ENCODE results near the gene DNASE1L1.
"Not testable (repeated sequence)": the region's sequence is repeated elsewhere in the genome, so short reads cannot be mapped to it uniquely, and the experiment has no call there.

The DNASE1L1 gene

GRCh38 chrX:154403192-154403591, 5.9 kb downstream of the DNASE1L1 start:
- no peak for DNase-seq

DNA sequence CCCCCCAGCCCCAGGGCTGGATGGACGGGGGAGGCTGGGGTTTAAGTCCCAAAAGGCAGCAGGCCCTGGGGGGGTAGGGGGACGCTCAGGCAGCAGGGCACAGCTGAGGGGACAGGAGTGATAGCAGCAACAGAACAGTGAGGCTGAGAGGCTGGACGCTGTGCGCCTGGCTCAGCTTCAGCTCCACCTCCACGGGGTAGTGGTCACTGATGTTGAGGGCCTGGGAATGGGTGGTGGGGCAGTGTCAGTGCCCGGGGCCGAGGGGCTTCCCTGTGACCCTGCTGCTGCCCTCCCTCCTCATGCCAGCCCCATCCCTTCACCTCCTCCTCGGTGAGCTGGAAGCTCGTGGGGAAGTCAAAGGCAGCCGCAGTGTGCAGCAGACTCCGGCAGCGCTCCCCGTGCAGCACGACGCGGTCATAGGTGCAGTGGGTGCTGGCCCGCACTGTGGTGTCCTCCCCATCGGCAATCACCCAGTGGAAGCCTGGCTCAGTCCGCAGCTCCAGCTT, 6.4 kb downstream of the DNASE1L1 start:
- DNase-seq: no peak

GRCh38 chrX:154401918-154402621, 7.0 kb downstream of the DNASE1L1 start:
- no peak for DNase-seq

- no peak for DNase-seq
Observed at GRCh38 chrX:154401045-154401799, 7.8 kb downstream of the DNASE1L1 start.

DNA sequence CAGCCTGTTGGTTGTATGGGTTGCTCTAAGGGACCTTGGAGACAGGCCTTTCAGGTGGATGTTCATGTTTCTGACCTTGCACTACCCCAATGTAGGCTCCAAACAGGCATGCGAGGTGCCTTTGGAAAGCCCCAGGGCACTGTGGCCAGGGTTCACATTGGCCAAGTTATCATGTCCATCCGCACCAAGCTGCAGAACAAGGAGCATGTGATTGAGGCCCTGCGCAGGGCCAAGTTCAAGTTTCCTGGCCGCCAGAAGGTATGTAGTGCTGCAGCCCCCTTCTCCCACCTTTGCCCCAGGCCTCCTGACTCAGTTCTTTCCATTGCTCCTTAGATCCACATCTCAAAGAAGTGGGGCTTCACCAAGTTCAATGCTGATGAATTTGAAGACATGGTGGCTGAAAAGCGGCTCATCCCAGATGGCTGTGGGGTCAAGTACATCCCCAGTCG, 8.7 kb downstream of the DNASE1L1 start:
- not testable (repeated sequence) for DNase-seq

DNA sequence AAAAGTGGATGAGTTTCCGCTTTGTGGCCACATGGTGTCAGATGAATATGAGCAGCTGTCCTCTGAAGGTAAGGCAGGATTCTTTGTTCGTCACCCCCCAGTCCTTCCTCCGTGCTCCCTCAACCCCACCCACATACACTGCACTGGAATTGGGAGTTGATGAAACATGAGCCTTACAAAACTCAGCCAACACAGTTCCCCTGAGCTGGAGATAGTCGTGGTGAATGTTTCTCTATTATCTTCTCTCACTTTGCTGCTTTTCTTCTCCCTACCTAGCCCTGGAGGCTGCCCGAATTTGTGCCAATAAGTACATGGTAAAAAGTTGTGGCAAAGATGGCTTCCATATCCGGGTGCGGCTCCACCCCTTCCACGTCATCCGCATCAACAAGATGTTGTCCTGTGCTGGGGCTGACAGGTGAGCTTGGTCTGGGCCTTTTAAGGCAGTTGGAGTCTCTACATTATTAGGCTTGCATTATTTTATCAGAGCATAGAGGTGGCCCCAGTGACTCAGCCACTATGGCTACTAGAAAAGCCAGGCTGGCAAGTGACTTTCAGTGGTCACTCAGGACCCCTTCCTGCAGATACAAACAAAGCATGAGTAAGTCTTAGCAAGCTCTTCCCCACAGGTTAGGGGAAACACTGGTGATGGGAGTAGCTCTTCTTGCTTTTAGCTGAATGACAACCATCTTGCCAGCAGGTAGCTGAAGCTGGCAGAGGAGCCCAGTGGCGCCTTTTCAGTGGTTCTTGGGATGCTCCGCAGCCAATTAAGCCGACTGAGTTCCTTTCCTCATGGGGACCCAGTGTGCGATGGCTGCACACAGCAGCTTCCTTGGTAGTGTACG, 9.3 kb downstream of the DNASE1L1 start:
- DNase-seq: no peak

GRCh38 chrX:154398668-154399526, 10.2 kb downstream of the DNASE1L1 start:
- no peak for DNase-seq

- DNase-seq: peak; percentile 72
Observed at GRCh38 chrX:154397888-154398667, 11.0 kb downstream of the DNASE1L1 start, which contains the start of gene RPL10. Gene RPL10, plus strand, starts transcription at chrX:154398377. Its CDS starts 143 bp downstream, at chrX:154398520.

GRCh38 chrX:154396973-154397887, 11.8 kb downstream of the DNASE1L1 start:
- DNase-seq: no peak

- DNase-seq: not testable (repeated sequence)
Observed at GRCh38 chrX:154396363-154396762, 12.7 kb downstream of the DNASE1L1 start.

DNA sequence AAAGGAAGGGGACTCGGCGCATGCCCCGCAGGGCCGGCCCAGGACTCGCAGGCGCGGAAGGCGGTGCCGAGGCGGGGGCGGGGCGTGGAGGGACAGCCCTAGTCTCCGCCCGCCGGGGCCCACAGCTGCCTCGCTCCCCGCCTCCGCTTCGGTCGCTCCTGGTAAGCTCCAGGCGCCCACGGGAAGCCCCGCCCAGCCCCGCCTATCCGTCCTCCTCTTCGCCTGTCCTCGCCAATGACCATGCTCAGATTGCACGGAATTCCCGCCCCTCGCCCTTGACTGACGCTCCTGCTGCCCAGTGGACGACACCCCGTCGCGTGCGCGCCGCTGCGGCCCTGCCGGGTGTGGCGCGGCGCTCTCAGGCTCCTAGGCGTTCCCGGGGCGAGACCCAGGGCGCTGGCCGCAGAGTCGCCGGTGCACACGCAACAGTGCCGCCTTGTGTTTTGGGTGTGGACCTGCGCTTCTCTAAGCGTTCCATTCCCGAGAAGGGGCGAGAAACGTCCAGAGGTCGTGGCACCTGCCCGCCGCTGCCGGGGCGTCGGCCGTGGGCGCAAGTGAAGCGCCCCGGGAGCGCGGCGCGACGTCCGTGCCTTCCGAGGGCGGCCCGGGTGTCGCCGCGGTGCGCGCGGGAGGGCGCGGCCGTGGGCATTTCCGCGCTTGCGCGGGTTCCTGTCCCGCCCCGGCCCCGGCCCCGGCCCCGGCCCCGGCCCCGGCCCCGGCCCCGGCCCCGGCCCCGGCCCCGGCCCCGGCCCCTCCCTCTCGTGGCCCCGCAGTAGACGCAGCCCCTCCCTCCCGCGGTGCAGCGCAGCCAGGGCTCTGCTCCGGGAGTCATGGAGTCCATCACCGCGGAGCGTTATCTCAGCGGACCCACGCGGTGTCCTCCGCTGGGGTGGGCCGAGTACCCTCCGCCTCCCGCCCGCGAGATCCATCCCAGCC, 19.0 kb downstream of the DNASE1L1 start:
- DNase-seq: not testable (repeated sequence)

- DNase-seq: not testable (repeated sequence)
Observed at GRCh38 chrX:154388649-154389048, 20.4 kb downstream of the DNASE1L1 start.

DNA sequence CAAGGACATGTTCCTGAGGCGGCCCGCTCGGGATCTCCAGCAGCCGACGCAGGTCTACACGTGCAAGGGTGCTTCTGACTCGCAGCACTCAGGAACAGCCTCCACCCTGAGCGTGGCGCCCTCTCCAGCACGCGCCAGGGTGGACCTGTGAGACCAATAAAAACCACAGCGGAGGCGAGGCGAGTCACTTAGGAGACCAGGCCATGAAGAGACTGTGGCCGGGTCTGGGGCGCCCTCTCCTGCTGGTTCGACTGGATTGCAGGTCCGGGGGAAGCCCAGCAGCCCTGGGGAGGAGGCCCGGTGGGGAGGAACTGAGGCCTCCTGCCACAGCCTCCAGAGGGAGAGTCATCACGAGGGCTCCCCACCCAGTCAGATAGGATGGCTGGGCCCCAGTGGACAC, 21.0 kb downstream of the DNASE1L1 start:
- DNase-seq: not testable (repeated sequence)

DNA sequence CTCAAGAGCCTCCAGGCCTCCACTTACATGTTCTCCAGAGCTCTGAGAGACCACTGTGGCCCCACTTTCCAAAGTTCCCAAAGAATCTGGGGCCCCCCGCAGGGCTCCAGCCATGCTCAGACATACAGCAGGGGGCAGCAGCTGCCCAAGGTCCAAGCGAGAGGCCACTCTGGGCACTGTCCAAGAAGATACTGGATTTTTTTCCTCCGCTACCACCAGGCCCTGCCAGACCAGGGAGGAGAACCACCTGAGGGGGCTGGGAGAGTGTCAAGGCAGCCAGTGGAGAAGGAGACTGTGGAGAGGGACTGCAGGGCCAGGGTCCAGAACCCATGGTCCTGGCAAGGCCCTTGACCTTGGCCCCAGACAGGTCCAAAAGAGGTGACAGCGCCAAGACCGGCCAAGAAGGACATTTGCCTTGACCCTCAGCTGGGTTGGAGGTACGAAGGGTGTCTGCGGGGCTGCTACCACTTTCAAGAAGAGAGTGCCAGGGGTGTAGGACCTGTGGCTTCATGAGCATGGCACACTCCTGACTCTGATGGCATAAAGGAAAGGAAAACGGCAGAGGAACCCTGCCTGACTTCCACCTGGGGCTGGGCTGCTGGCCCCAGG, 24.7 kb downstream of the DNASE1L1 start:
- DNase-seq: no peak

DNA sequence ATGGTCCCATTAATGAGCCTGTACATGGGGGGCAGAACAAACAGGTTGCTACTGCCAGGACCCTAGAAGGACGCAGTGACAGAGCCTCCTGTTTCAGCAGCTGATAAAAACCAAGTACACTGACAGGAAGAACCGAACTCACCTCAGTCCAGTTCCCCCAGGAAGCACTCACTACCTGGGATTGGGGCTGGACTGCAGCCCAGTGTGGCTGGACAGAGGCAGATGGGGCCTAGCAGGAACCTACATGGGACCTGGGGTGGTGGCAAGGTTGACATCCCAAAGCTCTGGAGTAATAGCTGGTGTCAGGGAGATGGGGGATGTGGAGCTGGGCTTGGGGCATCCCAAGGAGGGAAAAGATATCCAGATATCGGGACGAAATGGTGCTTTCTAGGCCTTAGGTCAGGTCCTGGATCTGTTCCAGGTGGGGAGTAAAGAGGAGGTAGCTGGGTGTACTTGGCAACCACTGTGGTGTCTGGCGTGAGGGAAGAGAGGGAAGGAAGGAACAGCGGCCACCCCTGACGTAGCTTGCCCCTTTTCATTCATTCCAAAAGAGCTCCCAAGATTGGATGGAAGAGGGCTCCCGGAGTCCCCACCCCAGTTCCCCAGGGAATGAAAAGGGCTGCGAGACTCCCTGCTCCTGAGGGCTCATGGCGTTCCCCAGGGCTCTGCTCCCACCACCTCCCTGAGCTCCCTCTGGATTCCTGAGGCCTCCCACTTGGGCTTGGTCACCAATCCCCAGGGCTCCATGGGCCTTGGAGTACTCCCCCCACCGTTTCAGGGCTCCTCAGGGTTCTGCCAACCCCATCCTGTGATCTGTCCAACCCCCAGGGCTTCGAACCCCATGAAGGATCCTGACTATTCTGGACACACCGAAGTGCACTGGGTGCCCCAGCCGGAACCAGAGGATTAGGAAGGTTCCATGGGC, 25.4 kb downstream of the DNASE1L1 start:
- no peak for DNase-seq

DNA sequence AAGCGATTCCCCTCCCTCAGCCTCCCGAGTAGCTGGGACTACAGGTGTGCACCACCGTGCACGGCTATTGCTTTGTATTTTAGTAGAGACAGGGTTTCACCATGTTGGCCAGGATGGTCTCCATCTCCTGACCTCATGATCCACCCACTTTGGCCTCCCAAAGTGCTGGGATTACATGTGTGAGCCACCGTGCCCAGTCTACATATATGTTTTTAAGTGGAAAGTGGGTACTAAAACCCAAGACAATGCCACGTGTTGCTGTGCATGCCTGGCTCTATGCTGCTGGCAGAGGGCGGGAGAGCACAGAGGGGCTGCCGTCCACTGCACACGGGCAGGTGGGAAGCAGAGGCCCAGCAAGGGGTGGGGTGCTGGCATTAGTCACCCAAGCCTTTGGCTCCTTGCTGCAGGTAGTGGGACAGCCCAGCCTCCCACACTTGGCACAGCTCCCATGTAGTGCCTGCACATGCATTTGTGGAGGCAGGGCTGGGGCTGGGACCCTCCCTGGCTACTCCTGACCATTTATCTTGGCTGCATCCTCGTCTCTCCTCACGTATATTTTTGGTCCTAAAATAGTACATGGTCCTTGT, 26.5 kb downstream of the DNASE1L1 start:
- no peak for DNase-seq

- DNase-seq: no peak
Observed at GRCh38 chrX:154381271-154381670, 27.8 kb downstream of the DNASE1L1 start.
